ENCODE results near the gene PPP3CB. TPM values are rescaled to one million over a fixed set of nuclear protein-coding genes. Genes with fewer than 3 reads are reported as not detected.
A peak's percentile ranks its signal among the peaks of the same experiment; 100 is the strongest.

PPP3CB gene
- total and polyA plus RNA-seq, 2 donors (not counting 3 experiments of a cell fraction or from before 2014, with no cell fraction given): 13.5 to 30.4 TPM

- peak; percentile 53 for FAIRE-seq
- TF ChIP-seq JUN (IDR thresholded peaks at IDR 0.05; ENCODE audit: borderline replicate concordance, insufficient read depth, insufficient read length, low read depth): no peak
- no peak for TF ChIP-seq POLR2A (IDR thresholded peaks at IDR 0.05; ENCODE audit: low read depth, low read length)
- peak; percentile 11 for TF ChIP-seq GATA2 (IDR thresholded peaks at IDR 0.05; ENCODE audit: insufficient read depth, insufficient read length, low read depth, low read length)
- TF ChIP-seq MYC (IDR thresholded peaks at IDR 0.05; ENCODE audit: low read depth, low read length): no peak
- no peak for TF ChIP-seq POLR2AphosphoS5 (IDR thresholded peaks at IDR 0.05; ENCODE audit: insufficient read depth, low read depth, low read length)
- no peak for TF ChIP-seq CTCF (IDR thresholded peaks at IDR 0.05; ENCODE audit: extremely low read depth in 1 of 2, insufficient read depth in 1 of 2, low read depth in 1 of 2, low read length in 2 of 2)
- TF ChIP-seq FOS (IDR thresholded peaks at IDR 0.05; ENCODE audit: borderline replicate concordance, insufficient read depth, low read length): no peak
- no peak for TF ChIP-seq MAX (IDR thresholded peaks at IDR 0.05; ENCODE audit: insufficient read depth, insufficient read length)
- DNase-seq (ENCODE audit: low read depth, low spot score): no peak
- no peak overlapping the region for H3K4me2 ChIP-seq (ENCODE audit: insufficient read depth, low read length)
- H3K4me1 ChIP-seq (ENCODE audit: control insufficient read depth, extremely low read depth, insufficient read depth, low read length): no peaks in the 10 kb centered on the region
- no TSS peak for BruUV-seq (replicated peaks)
- intact Hi-C loops (cut with micrococcal nuclease): no loop called here
- H3K9me1 ChIP-seq (replicated peaks; ENCODE audit: control insufficient read depth, extremely low read depth, insufficient read depth, low read length): no peaks in the 10 kb centered on the region
- no peaks in the 10 kb centered on the region for H3K27me3 ChIP-seq (ENCODE audit: control insufficient read depth in 2 of 2, insufficient read depth in 2 of 2, low read length in 2 of 2)
- ChIA-PET CTCF (interaction anchor here (0.7 to 2.1 kb wide), 2 partner anchors 15 to 127 kb away, joined by 3 to 4 read pairs; no protein-coding TSS in a partner anchor), POLR2A (interaction anchor here (0.6 kb wide), 1 partner anchor 11 kb away, joined by 4 read pairs; no protein-coding TSS in a partner anchor)
- H2AFZ ChIP-seq (ENCODE audit: low read depth, low read length): no peak overlapping the region
- H3K79me2 ChIP-seq (ENCODE audit: control insufficient read depth, insufficient read depth, low read length): no peaks in the 10 kb centered on the region
- no peak overlapping the region for H3K27ac ChIP-seq (ENCODE audit: insufficient read depth, low read depth, low read length)
- H3K9me3 ChIP-seq (replicated peaks; ENCODE audit: control insufficient read depth, insufficient read depth, low read length): no peaks in the 10 kb centered on the region
- H3K4me3 ChIP-seq (replicated peaks in 1 of 3; ENCODE audit: insufficient read depth in 1 of 3, low read depth in 1 of 3, low read length in 3 of 3): no peak overlapping the region
- H3K9ac ChIP-seq (replicated peaks; ENCODE audit: extremely low read depth, insufficient read depth, low read length): no peak overlapping the region
- H4K20me1 ChIP-seq (replicated peaks; ENCODE audit: control insufficient read depth, extremely low read depth, insufficient read depth, low read length): no peaks in the 10 kb centered on the region
- dilution Hi-C loops (cut with MboI; ENCODE audit: extremely low pct_ligation_motif_present, low sequenced_read_pairs): no loop called here
- H3K36me3 ChIP-seq (ENCODE audit: control insufficient read depth in 2 of 2, extremely low read depth in 1 of 2, insufficient read depth in 2 of 2, low read length in 2 of 2): peaks cover 0 to 4% of the 10 kb centered on the region in 2 experiments
These were observed 21.5 kb upstream of the PPP3CB start for GRCh38 chr10:73517166-73517888.

Measured in endothelial cell of umbilical vein (primary cell).